H1 (cell line): ENCODE measurements around the gene AATK. TPM values are rescaled to one million over a fixed set of nuclear protein-coding genes. Genes with fewer than 3 reads are reported as not detected.

Source experiments
- CTCF ChIA-PET: fragments of 300-600 bp; sonication (Branson Sonifier 250); formaldehyde crosslinking; loops from one replicate; lab custom pipeline; 2021; ENCODE audit not compliant: partially characterized antibody; lab: Charles Lee
- POLR2A ChIA-PET: fragments of 300-600 bp; sonication (Branson Sonifier 250); formaldehyde crosslinking; loops from one replicate; lab custom pipeline; 2021; ENCODE audit warnings: inconsistent platforms; ENCODE audit not compliant: partially characterized antibody; lab: Charles Lee
- DNase-seq, 2 experiments: peaks; one replicate each; pipeline versions ENCODE4 v3.0.0 to v3.0.0-alpha.2; 2010 to 2022; ENCODE audit warnings: low spot score in 2 of 2, low read depth in 1 of 2, mixed read lengths in 1 of 2
- FAIRE-seq: peaks from 2 replicates; lab custom pipeline; 2011; peaks lifted over from hg19 to GRCh38; lab: Jason Lieb, UNC
- H2AFZ ChIP-seq: 2 replicates; pipeline ENCODE4 v1.8.1; 2012; ENCODE audit warnings: low read length, inconsistent platforms
- H2AK5ac ChIP-seq: 2 replicates; pipeline ENCODE4 v1.6.1; 2013; ENCODE audit warnings: low read depth, low read length
- H2BK120ac ChIP-seq: replicated peaks from 2 replicates; pipeline ENCODE3; 2013; ENCODE audit warnings: low read depth, low read length, inconsistent platforms
- H2BK12ac ChIP-seq: 2 replicates; pipeline ENCODE4 v1.6.1; 2013; ENCODE audit warnings: low read depth, low read length
- H2BK15ac ChIP-seq: 2 replicates; pipeline ENCODE4 v1.6.1; 2013; ENCODE audit warnings: low read length
- H2BK20ac ChIP-seq: 2 replicates; pipeline ENCODE4 v1.6.1; 2013; ENCODE audit warnings: low read length
- H2BK5ac ChIP-seq: 2 replicates; pipeline ENCODE4 v1.6.1; 2013; ENCODE audit warnings: low read depth, low read length
- H3K14ac ChIP-seq: 2 replicates; pipeline ENCODE4 v1.6.1; 2013; ENCODE audit warnings: inconsistent platforms; ENCODE audit not compliant: insufficient read length
- H3K18ac ChIP-seq: 2 replicates; pipeline ENCODE4 v1.6.1; 2013; ENCODE audit warnings: low read length; ENCODE audit errors: extremely low read depth
- H3K23ac ChIP-seq: 2 replicates; pipeline ENCODE4 v1.6.1; 2013; ENCODE audit warnings: inconsistent platforms; ENCODE audit not compliant: insufficient read length
- H3K23me2 ChIP-seq: 2 replicates; pipeline ENCODE4 v1.6.1; 2013; ENCODE audit warnings: low read depth, low read length
- H3K27ac ChIP-seq: 2 replicates; pipeline ENCODE4 v1.6.1; 2011; ENCODE audit warnings: low read depth, low read length, inconsistent platforms
- H3K27me3 ChIP-seq, 4 experiments: replicated peaks in 1 of 4; 1 replicate in 1 of 4; 2 replicates in 3 of 4; pipeline versions ENCODE4 v1.6.1 to v1.8.1; 2011 to 2013; ENCODE audit warnings: low read length in 3 of 4, mild to moderate bottlenecking in 3 of 4, inconsistent platforms in 2 of 4, mixed read lengths in 2 of 4, moderate library complexity in 1 of 4; ENCODE audit not compliant: control insufficient read depth in 3 of 4, insufficient read depth in 3 of 4; ENCODE audit errors: extremely low read depth in 1 of 4
- H3K36me3 ChIP-seq, 4 experiments: 2 replicates each; pipeline versions ENCODE4 v1.6.1 to v1.8.1; 2011 to 2013; ENCODE audit warnings: mild to moderate bottlenecking in 4 of 4, low read length in 3 of 4, moderate library complexity in 2 of 4, control low read depth in 1 of 4, inconsistent platforms in 1 of 4; ENCODE audit not compliant: insufficient read depth in 4 of 4, control insufficient read depth in 2 of 4
- H3K4ac ChIP-seq: replicated peaks from 2 replicates; pipeline ENCODE3; 2013; ENCODE audit warnings: low read length, low read depth, mixed read lengths, inconsistent platforms; ENCODE audit not compliant: insufficient read length
- H3K4me1 ChIP-seq, 4 experiments: replicated peaks in 1 of 4; 1 replicate in 1 of 4; 2 replicates in 3 of 4; pipeline versions ENCODE4 v1.6.1 to v1.8.1; 2011 to 2013; ENCODE audit warnings: low read length in 3 of 4, inconsistent platforms in 2 of 4, mixed read lengths in 1 of 4; ENCODE audit not compliant: insufficient read depth in 4 of 4, control insufficient read depth in 3 of 4
- H3K4me2 ChIP-seq, 2 experiments: 2 replicates each; pipeline versions ENCODE4 v1.6.1 to v1.8.1; 2011 to 2013; ENCODE audit warnings: low read depth in 2 of 2, low read length in 2 of 2, control low read depth in 1 of 2, inconsistent platforms in 1 of 2, mild to moderate bottlenecking in 1 of 2; ENCODE audit not compliant: insufficient read depth in 1 of 2
- H3K4me3 ChIP-seq, 4 experiments: fragments of 200-600, 300-600 bp in 1 of 4; sonication (generic), shearing (Covaris generic), sonication (Bioruptor Twin) in 1 of 4; 2 replicates each; pipeline versions ENCODE4 v1.5.1 to v1.8.1; 2011 to 2016; ENCODE audit warnings: low read length in 4 of 4, low read depth in 3 of 4, control low read depth in 2 of 4, inconsistent platforms in 2 of 4, mild to moderate bottlenecking in 2 of 4, mixed read lengths in 1 of 4, moderate library complexity in 1 of 4; ENCODE audit not compliant: insufficient read depth in 2 of 4; ENCODE audit errors: extremely low read depth in 1 of 4
- H3K56ac ChIP-seq: replicated peaks from 2 replicates; pipeline ENCODE3; 2013; ENCODE audit warnings: low read depth, mild to moderate bottlenecking, mixed read lengths, low read length, inconsistent platforms; ENCODE audit not compliant: insufficient read length
- H3K79me1 ChIP-seq: 2 replicates; pipeline ENCODE4 v1.6.1; 2013; ENCODE audit warnings: low read depth, low read length, control low read depth
- H3K79me2 ChIP-seq, 2 experiments: 2 replicates each; pipeline versions ENCODE4 v1.6.1 to v1.8.1; 2012 to 2013; ENCODE audit warnings: low read length in 2 of 2, mild to moderate bottlenecking in 2 of 2, inconsistent platforms in 1 of 2; ENCODE audit not compliant: insufficient read depth in 2 of 2, control insufficient read depth in 1 of 2
- H3K9ac ChIP-seq, 4 experiments: replicated peaks in 1 of 4; 1 replicate in 1 of 4; 2 replicates in 3 of 4; pipeline versions ENCODE4 v1.6.1 to v1.8.1; 2011 to 2013; ENCODE audit warnings: low read depth in 3 of 4, low read length in 3 of 4, control low read depth in 2 of 4, mild to moderate bottlenecking in 2 of 4, moderate library complexity in 2 of 4, inconsistent platforms in 1 of 4; ENCODE audit errors: extremely low read depth in 1 of 4
- H3K9me3 ChIP-seq, 2 experiments: 2 replicates each; pipeline versions ENCODE4 v1.6.1 to v1.8.1; 2012 to 2013; ENCODE audit warnings: mild to moderate bottlenecking in 2 of 2, moderate library complexity in 2 of 2, control low read depth in 1 of 2, inconsistent platforms in 1 of 2, low read depth in 1 of 2, low read length in 1 of 2, mixed read lengths in 1 of 2; ENCODE audit not compliant: insufficient read depth in 2 of 2
- H4K20me1 ChIP-seq, 2 experiments: replicated peaks in 1 of 2; 2 replicates each; pipeline versions ENCODE3 to v1.8.1; 2011 to 2013; ENCODE audit warnings: inconsistent platforms in 2 of 2, low read length in 2 of 2, mild to moderate bottlenecking in 1 of 2; ENCODE audit not compliant: insufficient read depth in 2 of 2, control insufficient read depth in 1 of 2
- H4K5ac ChIP-seq: 2 replicates; pipeline ENCODE4 v1.6.1; 2013; ENCODE audit warnings: low read length, low read depth, mixed read lengths, inconsistent platforms; ENCODE audit not compliant: insufficient read length
- H4K8ac ChIP-seq: 2 replicates; pipeline ENCODE4 v1.8.0; 2013; ENCODE audit warnings: mild to moderate bottlenecking, moderate library complexity, low read length, inconsistent platforms; ENCODE audit not compliant: insufficient read depth; ENCODE audit errors: extremely low read depth
- H4K91ac ChIP-seq: replicated peaks from 2 replicates; pipeline ENCODE3; 2013; ENCODE audit warnings: low read length, mixed read lengths, inconsistent platforms; ENCODE audit not compliant: insufficient read length
- CBX5 ChIP-seq: fragments of 300-800, 300-1000 bp; sonication (generic); IDR thresholded peaks from 2 replicates; pipeline ENCODE4 v1.7.1; 2016; ENCODE audit warnings: antibody characterized with exemption, low read length, low read depth
- CBX8 ChIP-seq: fragments of 300-800, 300-1000 bp; sonication (generic); IDR thresholded peaks from 2 replicates; pipeline ENCODE4 v1.7.1; 2016; ENCODE audit warnings: low read depth, low read length, borderline replicate concordance
- CREB1 ChIP-seq: IDR thresholded peaks from 2 replicates; pipeline ENCODE4 v1.6.1; 2012; ENCODE audit warnings: inconsistent platforms
- GTF2F1 ChIP-seq: IDR thresholded peaks from 2 replicates; pipeline ENCODE4 v1.6.1; 2012; ENCODE audit warnings: low read depth, low read length, improper control_type of control experiment, borderline replicate concordance
- JUND ChIP-seq: IDR thresholded peaks from 2 replicates; pipeline ENCODE4 v1.6.1; 2011; ENCODE audit warnings: mild to moderate bottlenecking, improper control_type of control experiment, low read length
- KDM5A ChIP-seq: fragments of 200-600 bp; IDR thresholded peaks from 2 replicates; pipeline ENCODE4 v1.7.1; 2012; ENCODE audit warnings: mild to moderate bottlenecking, low read length, inconsistent platforms, mixed read lengths
- NRF1 ChIP-seq: IDR thresholded peaks from 2 replicates; pipeline ENCODE4 v1.6.1; 2011; ENCODE audit warnings: mild to moderate bottlenecking, low read depth, low read length, improper control_type of control experiment
- SAP30 ChIP-seq: fragments of 300-600 bp; sonication (generic); IDR thresholded peaks from 2 replicates; pipeline ENCODE4 v1.7.1; 2012; ENCODE audit warnings: low read length, moderate library complexity, mild to moderate bottlenecking, inconsistent platforms; ENCODE audit not compliant: insufficient read depth, insufficient replicate concordance
- SP2 ChIP-seq: IDR thresholded peaks from 2 replicates; pipeline ENCODE4 v1.6.1; 2012; ENCODE audit warnings: mild to moderate bottlenecking, low read length, inconsistent platforms
- SUZ12 ChIP-seq: fragments of 200-600 bp; sonication (generic); IDR thresholded peaks from 2 replicates; pipeline ENCODE4 v1.6.1; 2012; ENCODE audit warnings: mild to moderate bottlenecking, inconsistent platforms, low read length, moderate library complexity, mixed read lengths
- WGBS, 2 experiments: shearing (Covaris generic) in 1 of 2; methylation state at CpG; one replicate each; pipeline versions ENCODE4 v1.1.6 to v1.1.7; 2013 to 2015; ENCODE audit warnings: low lambda C conversion rate in 2 of 2, mixed read lengths in 2 of 2, inconsistent platforms in 1 of 2, low coverage in 1 of 2, missing lambda C conversion rate in 1 of 2; ENCODE audit not compliant: insufficient replicate concordance in 2 of 2, insufficient coverage in 1 of 2, insufficient read length in 1 of 2; ENCODE audit errors: extremely low coverage in 1 of 2, missing lambda C conversion rate in 1 of 2; 5-methylcytosine and 5-hydroxymethylcytosine counted together
- polyA plus RNA-seq, 7 experiments: library from polyadenylated mRNA; depleted of rRNA in 3 of 7; stranded (reverse) in 5 of 7; unstranded in 2 of 7; fragments of >200 nt in 5 of 7; fragments of 200-250 nt in 2 of 7; gene quantifications; 1 replicate in 5 of 7; 2 replicates in 1 of 7; 4 replicates in 1 of 7; pipeline versions ENCODE4 v1.2.1 to v1.2.3, GENCODE V29; 2011 to 2013; ENCODE audit warnings: missing spikeins in 2 of 7, mixed read lengths in 2 of 7
- total RNA-seq: library from RNA; stranded (reverse); fragmentation: NEBNext Ultra II Directional; extraction: Animal tissue kit (Norgen Biotek cat#: 25700); gene quantifications from 2 replicates; pipeline ENCODE4 v1.2.1, GENCODE V29; 2021
- TF ChIP-seq, protein P1 (sequence below): IDR thresholded peaks from 2 replicates; pipeline ENCODE4 v1.6.1; 2012; ENCODE audit warnings: inconsistent platforms
- TF ChIP-seq, protein P2 (sequence below): IDR thresholded peaks from 2 replicates; pipeline ENCODE4 v1.6.1; 2011; ENCODE audit warnings: low read depth, mild to moderate bottlenecking, low read length; ENCODE audit not compliant: insufficient read depth

Gene AATK
- total and polyA plus RNA-seq, 2 of the 8 experiments (the other 6 are each of a cell fraction or from before 2014, with no cell fraction given) = 1.7 to 3.5 TPM

DNA sequence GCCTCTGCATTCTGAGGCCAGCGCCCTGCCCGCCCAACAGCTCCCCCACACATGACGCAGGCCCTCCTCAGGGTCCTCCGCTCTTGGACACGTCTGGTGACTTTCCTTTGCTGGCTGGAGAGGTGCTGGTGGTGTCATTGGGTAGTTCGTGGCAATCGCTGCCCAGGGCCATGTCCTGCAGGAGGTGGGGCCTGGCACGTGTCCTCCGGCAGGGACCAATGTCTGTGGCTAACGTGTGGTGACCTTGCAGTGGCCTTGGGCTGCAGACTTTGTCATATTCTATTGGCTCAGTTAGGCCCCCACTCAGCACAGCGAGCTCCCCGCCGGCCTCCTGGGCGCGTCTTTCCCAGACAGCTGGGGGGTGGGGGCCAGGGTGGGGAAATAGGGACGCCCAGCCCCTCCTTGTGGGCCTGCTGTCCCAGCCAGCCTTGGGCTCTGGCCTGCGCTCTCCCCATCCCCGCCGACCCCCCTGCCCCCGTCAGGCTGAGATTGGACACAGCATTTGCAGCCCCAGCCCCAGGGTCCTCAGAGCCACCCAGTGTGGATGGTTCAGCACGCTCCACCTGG, 52.8 kb downstream of the AATK start:
- Histone ChIP-seq H2BK15ac (no peak overlapping the region), H3K27ac (no peak overlapping the region), H2BK120ac (no peak overlapping the region), H3K36me3 (no peaks in the 10 kb centered on the region), H3K9ac (no peak overlapping the region), H2BK5ac (no peak overlapping the region), H2BK12ac (no peak overlapping the region), H4K5ac (no peak overlapping the region), H3K79me1 (no peaks in the 10 kb centered on the region; the same call in none of the 2 replicates), H3K4me3 (no peak overlapping the region), H4K8ac (peak overlapping the region; percentile 11; the same call in 1 of the 2 replicates), H3K9me3 (no peaks in the 10 kb centered on the region), H3K27me3 (no peaks in the 10 kb centered on the region; a peak in 1 of 7 replicates), H3K23me2 (no peaks in the 10 kb centered on the region), H2AK5ac (no peak overlapping the region), H4K20me1 (no peaks in the 10 kb centered on the region), H3K79me2 (no peaks in the 10 kb centered on the region), H3K4me1 (no peaks in the 10 kb centered on the region), H3K56ac (no peak overlapping the region), H2AFZ (no peak overlapping the region), H3K4ac (no peak overlapping the region), H3K4me2 (no peak overlapping the region), H2BK20ac (no peak overlapping the region), H4K91ac (no peak overlapping the region), H3K14ac (no peak overlapping the region), H3K23ac (no peak overlapping the region), H3K18ac (no peak overlapping the region)
- ChIA-PET CTCF (interaction anchor here (0.6 to 6.2 kb wide), 8 partner anchors 10 to 154 kb away, joined by 4 to 45 read pairs (median 4); no protein-coding TSS in a partner anchor), POLR2A (interaction anchor here (0.6 to 1.1 kb wide), 6 partner anchors 10 to 400 kb away, joined by 3 to 4 read pairs (median 4); no protein-coding TSS in a partner anchor)
- DNase-seq (no peak), FAIRE-seq (no peak)
- 94% methylated on average over 15 of the region's 21 CpGs; no CpG with 5 or more reads in 1 of the 2 experiments for WGBS, 2 experiments
- TF ChIP-seq, protein P1, sequence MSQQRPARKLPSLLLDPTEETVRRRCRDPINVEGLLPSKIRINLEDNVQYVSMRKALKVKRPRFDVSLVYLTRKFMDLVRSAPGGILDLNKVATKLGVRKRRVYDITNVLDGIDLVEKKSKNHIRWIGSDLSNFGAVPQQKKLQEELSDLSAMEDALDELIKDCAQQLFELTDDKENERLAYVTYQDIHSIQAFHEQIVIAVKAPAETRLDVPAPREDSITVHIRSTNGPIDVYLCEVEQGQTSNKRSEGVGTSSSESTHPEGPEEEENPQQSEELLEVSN = no peak
- TF ChIP-seq SP2 (no peak), GTF2F1 (no peak), CBX8 (no peak), KDM5A (no peak), NRF1 (no peak), CREB1 (no peak), SAP30 (no peak), SUZ12 (no peak), CBX5 (no peak), JUND (no peak)
- TF ChIP-seq, protein P2, sequence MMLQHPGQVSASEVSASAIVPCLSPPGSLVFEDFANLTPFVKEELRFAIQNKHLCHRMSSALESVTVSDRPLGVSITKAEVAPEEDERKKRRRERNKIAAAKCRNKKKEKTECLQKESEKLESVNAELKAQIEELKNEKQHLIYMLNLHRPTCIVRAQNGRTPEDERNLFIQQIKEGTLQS = no peak
